Uterus (tissue), 4 donors: ENCODE results near the gene CCND2. TPM values are rescaled to one million over a fixed set of nuclear protein-coding genes. Genes with fewer than 3 reads are reported as not detected.

Source experiments
- DNase-seq, 2 donors: peaks; one replicate each; pipeline ENCODE4 v3.0.0-alpha.2; 2019 to 2020
- H3K27ac ChIP-seq, 2 donors: fragments of 200-600 bp; sonication (generic); 1 replicate in 1 of 2; 2 replicates in 1 of 2; pipeline ENCODE4 v1.5.1; 2016 to 2018
- H3K27me3 ChIP-seq, 2 donors: fragments of 200-600 bp; sonication (generic); one replicate each; pipeline ENCODE4 v1.5.1; 2018 to 2019; ENCODE audit warnings: control low read depth in 1 of 2
- H3K36me3 ChIP-seq, 2 donors: fragments of 200-600 bp; sonication (generic); one replicate each; pipeline ENCODE4 v1.5.1; 2019; ENCODE audit warnings: control low read depth in 1 of 2
- H3K4me1 ChIP-seq, 2 donors: fragments of 200-600 bp; sonication (generic); one replicate each; pipeline ENCODE4 v1.5.1; 2018 to 2019; ENCODE audit warnings: control low read depth in 1 of 2
- H3K4me3 ChIP-seq, 2 donors: fragments of 200-600 bp; sonication (generic); 1 replicate in 1 of 2; 2 replicates in 1 of 2; pipeline ENCODE4 v1.5.1; 2018 to 2019; ENCODE audit warnings: mild to moderate bottlenecking in 1 of 2
- H3K9me3 ChIP-seq, 2 donors: fragments of 200-600 bp; sonication (generic); one replicate each; pipeline ENCODE4 v1.5.1; 2019; ENCODE audit warnings: control low read depth in 1 of 2
- POLR2A ChIP-seq, 2 donors: fragments of 450-650 bp; IDR thresholded peaks; one replicate each; pipeline ENCODE4 v1.6.1; 2016; ENCODE audit warnings: antibody characterized with exemption in 2 of 2, mild to moderate bottlenecking in 1 of 2, moderate library complexity in 1 of 2
- intact Hi-C: fragments of 100-400 bp; cut with DNase I; formaldehyde crosslinking; loops from one replicate; pipeline ENCODE4 v1.15.1; 2023; ENCODE audit warnings: low total_unique reads
- total RNA-seq, 4 donors: library from RNA; depleted of rRNA in 3 of 4; stranded (reverse); fragments of >200 nt in 3 of 4; gene quantifications; one replicate each; pipeline versions ENCODE4 v1.1.0 to v1.2.4, GENCODE V29; 2014 to 2023
- TF ChIP-seq, protein P1 (sequence below), 4 experiments: fragments of 200-600 bp in 2 of 4; fragments of 450-650 bp in 2 of 4; sonication (generic) in 2 of 4; IDR thresholded peaks; one replicate each; pipeline ENCODE4 v1.5.1; 2016 to 2019; ENCODE audit warnings: antibody characterized with exemption in 4 of 4, mild to moderate bottlenecking in 2 of 4, moderate library complexity in 1 of 4
- donor health status: DM: yes; HTN: yes; CAD: no.

The CCND2 gene
- total RNA-seq, 4 donors from 2014 or later: 49.4 to 210 (median 100) TPM

DNA sequence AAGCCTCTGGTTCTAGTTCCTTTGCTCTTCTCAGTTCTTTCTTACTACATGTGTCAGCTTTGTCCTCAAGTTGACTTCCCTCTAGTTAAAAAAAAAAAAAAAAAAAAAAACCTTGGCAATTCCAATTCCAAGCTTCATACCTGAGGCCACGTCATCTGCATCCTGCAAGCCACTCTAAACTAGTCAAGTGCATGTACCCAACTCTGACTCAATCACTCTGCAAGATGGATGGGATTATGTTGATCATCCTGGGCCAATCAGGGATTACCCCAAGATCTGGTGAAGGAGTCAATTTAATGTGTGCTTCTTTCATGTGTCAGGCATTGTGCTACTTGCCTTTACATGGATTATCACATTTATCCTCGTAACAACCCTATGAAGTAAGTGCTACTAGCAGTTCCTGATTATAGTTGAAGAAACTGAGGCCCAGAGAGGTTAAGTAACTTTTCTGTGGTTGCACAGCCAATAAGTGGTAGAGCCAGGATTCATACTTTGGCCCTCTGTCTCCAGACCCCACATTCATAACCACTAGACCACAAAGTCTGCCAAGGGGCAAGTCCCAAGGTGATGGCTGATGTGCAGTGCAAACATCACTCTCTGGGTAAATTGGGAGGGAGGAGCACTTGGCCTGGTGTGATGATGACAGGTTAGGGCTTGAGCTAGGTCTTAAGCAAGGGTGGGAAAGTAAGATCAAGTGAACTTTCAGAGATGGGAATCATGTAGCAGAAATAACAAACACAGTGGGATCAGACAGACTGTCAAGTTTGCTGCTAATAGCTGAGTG lies 17.3 kb upstream of the CCND2 start:
- Histone ChIP-seq H3K4me1 (no peaks in the 10 kb centered on the region), H3K9me3 (no peaks in the 10 kb centered on the region), H3K27ac (no peak overlapping the region), H3K27me3 (no peaks in the 10 kb centered on the region), H3K4me3 (no peak overlapping the region), H3K36me3 (no peaks in the 10 kb centered on the region)
- intact Hi-C loops: no loop called here
- DNase-seq: no peak
- no peak for TF ChIP-seq POLR2A (IDR thresholded peaks at IDR 0.05)
- TF ChIP-seq, protein P1, sequence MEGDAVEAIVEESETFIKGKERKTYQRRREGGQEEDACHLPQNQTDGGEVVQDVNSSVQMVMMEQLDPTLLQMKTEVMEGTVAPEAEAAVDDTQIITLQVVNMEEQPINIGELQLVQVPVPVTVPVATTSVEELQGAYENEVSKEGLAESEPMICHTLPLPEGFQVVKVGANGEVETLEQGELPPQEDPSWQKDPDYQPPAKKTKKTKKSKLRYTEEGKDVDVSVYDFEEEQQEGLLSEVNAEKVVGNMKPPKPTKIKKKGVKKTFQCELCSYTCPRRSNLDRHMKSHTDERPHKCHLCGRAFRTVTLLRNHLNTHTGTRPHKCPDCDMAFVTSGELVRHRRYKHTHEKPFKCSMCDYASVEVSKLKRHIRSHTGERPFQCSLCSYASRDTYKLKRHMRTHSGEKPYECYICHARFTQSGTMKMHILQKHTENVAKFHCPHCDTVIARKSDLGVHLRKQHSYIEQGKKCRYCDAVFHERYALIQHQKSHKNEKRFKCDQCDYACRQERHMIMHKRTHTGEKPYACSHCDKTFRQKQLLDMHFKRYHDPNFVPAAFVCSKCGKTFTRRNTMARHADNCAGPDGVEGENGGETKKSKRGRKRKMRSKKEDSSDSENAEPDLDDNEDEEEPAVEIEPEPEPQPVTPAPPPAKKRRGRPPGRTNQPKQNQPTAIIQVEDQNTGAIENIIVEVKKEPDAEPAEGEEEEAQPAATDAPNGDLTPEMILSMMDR (IDR thresholded peaks at IDR 0.05): no peak

DNA sequence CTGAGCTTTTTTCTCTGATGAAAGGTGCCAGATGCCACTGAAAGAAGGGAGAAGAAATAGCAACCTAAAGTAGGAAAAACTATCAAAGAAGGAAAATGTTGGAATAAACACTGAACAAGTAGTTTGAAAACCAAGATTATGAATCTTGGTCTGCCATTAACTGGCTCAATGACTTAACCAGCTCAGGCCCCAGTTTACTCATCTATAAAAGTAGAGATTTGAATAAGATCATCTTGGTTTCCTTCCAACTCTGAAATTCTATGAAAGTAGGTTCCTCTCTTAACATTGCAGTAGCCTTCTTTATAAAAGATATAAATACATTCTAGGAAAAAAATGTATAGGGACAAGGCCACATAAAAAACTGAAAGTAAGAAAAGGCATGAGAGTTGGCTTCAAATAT lies 16.1 kb upstream of the CCND2 start:
- H3K4me1 ChIP-seq: no peaks in the 10 kb centered on the region
- H3K4me3 ChIP-seq: no peak overlapping the region
- H3K36me3 ChIP-seq: no peaks in the 10 kb centered on the region
- H3K27ac ChIP-seq: no peak overlapping the region
- DNase-seq: no peak
- no peaks in the 10 kb centered on the region for H3K27me3 ChIP-seq
- intact Hi-C loops: no loop called here
- no peaks in the 10 kb centered on the region for H3K9me3 ChIP-seq
- no peak for TF ChIP-seq POLR2A (IDR thresholded peaks at IDR 0.05)

DNA sequence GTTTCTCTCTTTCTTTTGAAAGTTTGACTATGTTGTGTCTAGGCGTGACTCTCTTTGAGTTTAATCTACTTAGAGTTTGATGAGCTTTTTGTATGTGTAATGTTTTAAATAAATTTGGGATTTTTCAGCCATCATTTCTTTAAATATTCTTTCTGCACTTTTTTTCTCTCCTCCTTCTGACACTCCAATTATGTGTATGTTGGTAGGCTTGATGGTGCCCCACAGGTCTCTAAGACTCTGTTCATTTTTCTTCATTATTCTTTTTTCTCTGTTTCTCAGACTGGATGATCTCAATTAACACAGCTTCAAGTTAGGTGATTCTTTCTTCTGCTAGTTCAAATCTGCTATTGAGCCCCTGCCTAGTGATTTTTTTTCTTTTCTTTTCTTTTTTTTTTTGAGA lies 14.5 kb upstream of the CCND2 start:
- intact Hi-C loops: no loop called here
- Histone ChIP-seq H3K4me1 (no peaks in the 10 kb centered on the region), H3K9me3 (no peaks in the 10 kb centered on the region), H3K4me3 (no peak overlapping the region), H3K27ac (no peak overlapping the region), H3K36me3 (no peaks in the 10 kb centered on the region), H3K27me3 (no peaks in the 10 kb centered on the region)
- TF ChIP-seq POLR2A (IDR thresholded peaks at IDR 0.05): no peak
- TF ChIP-seq, protein P1 (IDR thresholded peaks at IDR 0.05): no peak
- DNase-seq: no peak

DNA sequence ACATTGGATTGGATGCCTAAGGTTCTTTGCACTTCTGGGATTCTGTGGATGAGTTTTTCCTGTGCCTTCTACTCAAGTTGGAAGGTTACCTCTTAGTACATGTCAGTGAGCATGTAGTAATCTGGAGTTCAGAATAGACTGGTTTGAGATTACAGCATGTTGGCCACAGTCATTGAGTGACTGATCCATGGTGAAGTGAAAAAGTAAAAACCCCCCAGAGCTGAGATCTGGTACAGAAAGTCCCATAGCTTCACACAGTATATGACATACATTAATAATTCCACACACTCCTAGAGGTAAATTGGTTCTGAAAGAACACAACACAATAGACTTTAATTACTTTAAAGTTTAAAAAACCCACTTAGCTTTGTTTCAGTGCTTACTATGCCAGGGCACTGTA lies 11.9 kb upstream of the CCND2 start:
- Histone ChIP-seq H3K36me3 (no peaks in the 10 kb centered on the region), H3K9me3 (no peaks in the 10 kb centered on the region), H3K4me1 (no peaks in the 10 kb centered on the region), H3K27me3 (no peaks in the 10 kb centered on the region), H3K4me3 (no peak overlapping the region), H3K27ac (no peak overlapping the region)
- TF ChIP-seq, protein P1 (IDR thresholded peaks at IDR 0.05): no peak
- no peak for TF ChIP-seq POLR2A (IDR thresholded peaks at IDR 0.05)
- DNase-seq: no peak
- intact Hi-C loops: no loop called here

DNA sequence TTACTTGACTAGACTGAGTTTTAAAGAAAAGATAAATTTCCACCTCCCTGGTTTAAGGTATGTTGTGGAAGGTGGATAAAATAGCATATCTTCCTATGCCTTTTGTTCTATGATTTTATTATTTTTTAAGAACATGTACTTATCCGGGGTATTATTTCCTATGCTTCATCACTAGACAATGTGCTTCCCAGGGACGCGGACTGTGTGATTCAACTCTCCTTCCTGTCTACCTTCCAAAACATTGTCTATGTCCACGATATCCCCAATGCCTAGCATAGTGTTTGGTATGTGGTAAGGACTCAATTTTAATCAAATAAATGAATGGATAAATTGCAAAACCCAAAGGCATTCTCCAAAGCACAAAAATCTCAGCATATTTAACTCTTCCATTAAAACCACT lies 8.3 kb upstream of the CCND2 start:
- DNase-seq: no peak
- Histone ChIP-seq H3K36me3 (no peaks in the 10 kb centered on the region), H3K27me3 (no peaks in the 10 kb centered on the region), H3K4me1 (no peaks in the 10 kb centered on the region), H3K9me3 (no peaks in the 10 kb centered on the region), H3K27ac (no peak overlapping the region), H3K4me3 (no peak overlapping the region)
- intact Hi-C loops: no loop called here
- TF ChIP-seq, protein P1 (IDR thresholded peaks at IDR 0.05): no peak
- no peak for TF ChIP-seq POLR2A (IDR thresholded peaks at IDR 0.05)
